ENCODE data around the gene PNKD.

The PNKD gene

DNA sequence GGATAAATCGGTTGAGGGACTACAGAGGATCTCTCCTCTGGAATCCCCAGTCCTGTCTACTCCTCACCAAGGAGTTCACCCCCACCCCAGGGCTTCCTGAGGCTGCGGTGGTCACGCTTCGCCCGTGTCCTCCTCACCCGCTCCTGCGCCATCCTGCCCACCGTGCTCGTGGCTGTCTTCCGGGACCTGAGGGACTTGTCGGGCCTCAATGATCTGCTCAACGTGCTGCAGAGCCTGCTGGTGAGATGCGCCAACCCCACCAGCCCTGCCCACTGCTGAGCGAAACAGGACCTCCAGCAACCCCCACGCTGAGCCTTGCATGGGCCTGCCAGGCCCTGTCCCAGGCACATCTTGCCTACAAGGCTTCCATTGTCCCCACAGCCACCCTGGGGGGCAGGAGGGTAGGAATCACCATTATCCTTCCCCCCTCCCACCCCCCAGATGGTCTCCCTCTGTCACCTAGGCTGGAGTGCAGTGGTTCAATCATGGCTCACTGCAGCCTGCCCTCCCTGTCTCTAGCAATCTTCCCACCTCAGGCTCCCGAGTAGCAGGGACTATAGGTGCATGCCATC, 122.7 kb downstream of the PNKD start:
- H3K9me3 ChIP-seq (ENCODE audit: control insufficient read depth, insufficient read depth, low read length): no peaks in the 10 kb centered on the region
- H3K4me3 ChIP-seq (ENCODE audit: low read length): no peak overlapping the region
- H3K36me3 ChIP-seq (ENCODE audit: control insufficient read depth, insufficient read depth, low read length): no peaks in the 10 kb centered on the region
- WGBS (ENCODE audit: insufficient coverage, insufficient read length): no CpG with 5 or more reads among the region's 16 CpGs
- H3K4me1 ChIP-seq (ENCODE audit: control insufficient read depth, insufficient read depth, low read length): peaks cover 10% of the 10 kb centered on the region
- DNase-seq (ENCODE audit: low read depth, low spot score): no peak
- H3K27ac ChIP-seq (ENCODE audit: low read length): no peak overlapping the region
- peaks cover 16% of the 10 kb centered on the region for H3K27me3 ChIP-seq (ENCODE audit: control insufficient read depth, insufficient read depth, low read length)

DNA sequence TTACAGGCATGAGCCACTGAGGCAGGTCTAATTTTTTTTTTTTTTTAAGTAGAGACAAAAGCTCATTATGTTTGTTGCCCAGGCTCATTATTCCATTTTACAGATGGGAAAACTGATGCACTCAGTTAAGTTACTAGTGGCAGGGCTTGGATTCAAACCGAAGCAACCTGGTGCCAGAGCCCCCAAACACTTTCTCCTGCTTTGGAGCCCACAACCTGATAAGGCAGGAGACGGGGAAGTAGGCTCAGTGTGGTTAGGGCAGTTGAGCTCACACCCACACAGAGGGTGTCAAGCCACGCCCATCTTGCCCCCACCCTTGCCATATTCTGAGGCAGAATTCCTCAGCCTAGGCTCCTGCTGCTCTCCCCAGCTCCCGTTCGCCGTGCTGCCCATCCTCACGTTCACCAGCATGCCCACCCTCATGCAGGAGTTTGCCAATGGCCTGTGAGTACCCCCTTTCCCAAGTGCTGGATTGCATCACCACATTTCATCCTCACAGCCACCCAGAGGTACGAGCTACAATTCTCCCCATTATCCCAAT, 123.5 kb downstream of the PNKD start:
- peaks cover 22% of the 10 kb centered on the region for H3K27me3 ChIP-seq (ENCODE audit: control insufficient read depth, insufficient read depth, low read length)
- DNase-seq (ENCODE audit: low read depth, low spot score): no peak
- WGBS (ENCODE audit: insufficient coverage, insufficient read length): no CpG with 5 or more reads among the region's 8 CpGs
- no peaks in the 10 kb centered on the region for H3K36me3 ChIP-seq (ENCODE audit: control insufficient read depth, insufficient read depth, low read length)
- peaks cover 12% of the 10 kb centered on the region for H3K4me1 ChIP-seq (ENCODE audit: control insufficient read depth, insufficient read depth, low read length)
- no peak overlapping the region for H3K4me3 ChIP-seq (ENCODE audit: low read length)
- no peaks in the 10 kb centered on the region for H3K9me3 ChIP-seq (ENCODE audit: control insufficient read depth, insufficient read depth, low read length)
- no peak overlapping the region for H3K27ac ChIP-seq (ENCODE audit: low read length)

DNA sequence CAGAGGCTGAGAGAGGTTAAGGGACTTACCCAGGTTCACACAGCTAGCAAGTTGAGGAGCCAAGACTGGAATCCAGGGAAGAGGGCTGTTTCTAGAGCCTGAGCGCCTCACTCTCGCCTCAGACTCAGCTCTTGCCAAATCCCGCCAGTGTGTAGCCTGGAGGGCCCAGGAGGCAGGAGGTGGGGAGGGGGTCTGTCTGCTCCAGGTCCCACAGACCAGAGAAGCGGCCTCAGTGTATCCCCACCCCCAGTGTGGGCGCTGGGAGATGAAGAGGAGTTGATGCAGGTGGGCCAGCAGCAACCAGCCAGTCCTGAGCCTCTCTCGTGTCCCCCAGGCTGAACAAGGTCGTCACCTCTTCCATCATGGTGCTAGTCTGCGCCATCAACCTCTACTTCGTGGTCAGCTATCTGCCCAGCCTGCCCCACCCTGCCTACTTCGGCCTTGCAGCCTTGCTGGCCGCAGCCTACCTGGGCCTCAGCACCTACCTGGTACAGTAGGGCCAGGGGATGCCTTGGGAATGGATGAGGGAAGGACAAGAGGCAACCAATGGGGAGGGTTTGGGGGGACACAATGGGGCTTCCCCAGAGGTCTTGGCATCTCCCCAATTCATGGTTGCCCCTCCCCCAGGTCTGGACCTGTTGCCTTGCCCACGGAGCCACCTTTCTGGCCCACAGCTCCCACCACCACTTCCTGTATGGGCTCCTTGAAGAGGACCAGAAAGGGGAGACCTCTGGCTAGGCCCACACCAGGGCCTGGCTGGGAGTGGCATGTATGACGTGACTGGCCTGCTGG, 124.2 kb downstream of the PNKD start:
- DNase-seq (ENCODE audit: low read depth, low spot score): no peak
- no peaks in the 10 kb centered on the region for H3K9me3 ChIP-seq (ENCODE audit: control insufficient read depth, insufficient read depth, low read length)
- H3K4me1 ChIP-seq (ENCODE audit: control insufficient read depth, insufficient read depth, low read length): peaks cover 12% of the 10 kb centered on the region
- H3K27me3 ChIP-seq (ENCODE audit: control insufficient read depth, insufficient read depth, low read length): peaks cover 27% of the 10 kb centered on the region
- H3K36me3 ChIP-seq (ENCODE audit: control insufficient read depth, insufficient read depth, low read length): no peaks in the 10 kb centered on the region
- H3K4me3 ChIP-seq (ENCODE audit: low read length): no peak overlapping the region
- WGBS (ENCODE audit: insufficient coverage, insufficient read length): no CpG with 5 or more reads among the region's 13 CpGs
- H3K27ac ChIP-seq (ENCODE audit: low read length): no peak overlapping the region

DNA sequence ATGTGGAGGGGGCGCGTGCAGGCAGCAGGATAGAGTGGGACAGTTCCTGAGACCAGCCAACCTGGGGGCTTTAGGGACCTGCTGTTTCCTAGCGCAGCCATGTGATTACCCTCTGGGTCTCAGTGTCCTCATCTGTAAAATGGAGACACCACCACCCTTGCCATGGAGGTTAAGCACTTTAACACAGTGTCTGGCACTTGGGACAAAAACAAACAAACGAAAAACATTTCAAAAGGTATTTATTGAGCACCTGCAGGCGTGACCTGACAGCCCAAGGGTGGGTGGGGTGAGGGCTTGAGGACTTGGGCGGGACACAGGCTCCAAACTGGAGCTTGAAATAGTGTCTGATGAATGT, 124.7 kb downstream of the PNKD start:
- WGBS (ENCODE audit: insufficient coverage, insufficient read length): no CpG with 5 or more reads among the region's 6 CpGs
- Histone ChIP-seq H3K4me1 (ENCODE audit: control insufficient read depth, insufficient read depth, low read length) (peaks cover 12% of the 10 kb centered on the region), H3K36me3 (ENCODE audit: control insufficient read depth, insufficient read depth, low read length) (no peaks in the 10 kb centered on the region), H3K27me3 (ENCODE audit: control insufficient read depth, insufficient read depth, low read length) (peaks cover 27% of the 10 kb centered on the region), H3K9me3 (ENCODE audit: control insufficient read depth, insufficient read depth, low read length) (no peaks in the 10 kb centered on the region), H3K4me3 (ENCODE audit: low read length) (no peak overlapping the region), H3K27ac (ENCODE audit: low read length) (no peak overlapping the region)
- DNase-seq (ENCODE audit: low read depth, low spot score): no peak

DNA sequence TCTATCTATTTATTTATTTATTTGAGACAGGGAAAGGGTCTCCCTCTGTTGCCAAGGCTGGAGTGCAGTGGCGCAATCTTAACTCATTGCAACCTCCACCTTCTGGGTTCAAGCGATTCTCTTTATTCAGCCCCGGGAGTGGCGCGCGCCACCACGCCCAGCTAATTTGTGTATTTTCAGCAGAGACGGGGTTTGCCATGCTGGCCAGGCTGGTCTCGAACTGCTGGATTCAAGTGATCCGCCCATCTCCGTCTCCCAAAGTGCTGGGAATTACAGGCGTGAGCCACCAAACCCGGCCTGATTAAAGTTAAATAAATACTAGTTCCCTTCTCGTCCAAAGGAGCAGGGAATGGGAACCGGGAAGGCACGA, 125.1 kb downstream of the PNKD start:
- Histone ChIP-seq H3K27ac (ENCODE audit: low read length) (no peak overlapping the region), H3K9me3 (ENCODE audit: control insufficient read depth, insufficient read depth, low read length) (no peaks in the 10 kb centered on the region), H3K27me3 (ENCODE audit: control insufficient read depth, insufficient read depth, low read length) (peaks cover 27% of the 10 kb centered on the region), H3K36me3 (ENCODE audit: control insufficient read depth, insufficient read depth, low read length) (no peaks in the 10 kb centered on the region), H3K4me3 (ENCODE audit: low read length) (peak overlapping the region; percentile 39; the same call in 1 of the 2 replicates), H3K4me1 (ENCODE audit: control insufficient read depth, insufficient read depth, low read length) (peaks cover 12% of the 10 kb centered on the region)
- DNase-seq (ENCODE audit: low read depth, low spot score): no peak
- WGBS (ENCODE audit: insufficient coverage, insufficient read length): no CpG with 5 or more reads among the region's 16 CpGs

DNA sequence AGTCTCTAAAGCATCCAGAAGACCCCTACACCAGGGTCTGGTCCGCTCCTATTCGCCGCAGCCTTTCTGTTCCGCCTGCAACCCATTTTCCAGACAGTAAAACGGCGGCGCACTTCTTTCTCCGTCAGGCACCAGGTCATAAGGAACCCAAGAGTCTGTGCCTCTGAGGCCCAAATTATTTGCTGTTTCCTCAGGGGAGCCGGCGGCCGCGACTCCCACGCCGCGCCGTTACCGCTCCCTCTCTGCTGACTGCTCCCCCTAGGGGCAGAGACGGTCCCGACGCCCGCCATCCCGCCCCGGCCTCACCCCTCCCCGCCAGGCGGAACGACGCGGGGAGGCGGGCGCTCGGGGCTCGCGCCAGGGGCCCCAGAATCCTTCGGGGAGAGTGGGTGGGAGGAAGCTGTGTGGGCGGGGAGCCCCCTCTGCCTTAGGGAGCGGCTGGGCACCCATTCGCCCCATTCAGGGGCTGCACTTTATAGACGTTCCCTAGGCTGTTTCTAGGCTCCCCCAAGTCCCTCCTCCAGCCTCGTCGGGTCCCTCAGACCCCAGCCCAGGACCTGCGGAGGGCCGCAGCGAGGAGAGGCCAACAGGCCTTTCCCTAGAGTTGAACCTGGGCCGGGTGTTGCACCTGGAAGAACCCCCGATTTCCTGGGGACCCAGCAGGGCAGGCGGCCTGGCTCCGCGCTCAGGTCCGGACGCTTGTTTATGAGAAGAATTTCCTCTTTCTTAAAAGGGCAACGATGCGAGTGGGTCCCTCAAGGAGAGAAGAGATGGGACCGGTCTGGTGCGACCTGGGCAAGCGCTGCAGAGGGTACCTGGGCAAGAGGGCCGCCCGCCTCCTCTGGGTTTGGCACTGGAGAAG, 125.7 kb downstream of the PNKD start:
- no peak for DNase-seq (ENCODE audit: low read depth, low spot score)
- Histone ChIP-seq H3K27ac (ENCODE audit: low read length) (no peak overlapping the region), H3K9me3 (ENCODE audit: control insufficient read depth, insufficient read depth, low read length) (no peaks in the 10 kb centered on the region), H3K4me3 (ENCODE audit: low read length) (peak overlapping the region; percentile 88; the same call in 1 of the 2 replicates), H3K36me3 (ENCODE audit: control insufficient read depth, insufficient read depth, low read length) (no peaks in the 10 kb centered on the region), H3K27me3 (ENCODE audit: control insufficient read depth, insufficient read depth, low read length) (peaks cover 27% of the 10 kb centered on the region), H3K4me1 (ENCODE audit: control insufficient read depth, insufficient read depth, low read length) (peaks cover 13% of the 10 kb centered on the region)
- WGBS (ENCODE audit: insufficient coverage, insufficient read length): no CpG with 5 or more reads among the region's 57 CpGs

Data from iPS DF 6.9 (cell line).